ENCODE measurements around the gene MYRF.

MYRF gene

GRCh38 chr11:61752117-61752924, at the start of gene MYRF:
Gene MYRF, plus strand, starts transcription at chr11:61752636. Its CDS starts 109 bp downstream, at chr11:61752745.
- peak; percentile 69 to 80 for DNase-seq
- TF ChIP-seq GATA1 (IDR thresholded peaks at IDR 0.05; ENCODE audit: low read depth, low read length) (no peak), POLR2A (IDR thresholded peaks at IDR 0.05; ENCODE audit: low read length) (no peak)

GRCh38 chr11:61702701-61703312, 49.6 kb upstream of the MYRF start:
- no peak for DNase-seq
- TF ChIP-seq POLR2A (IDR thresholded peaks at IDR 0.05; ENCODE audit: low read length), result no peak
- TF ChIP-seq GATA1 (IDR thresholded peaks at IDR 0.05; ENCODE audit: low read depth, low read length), result no peak

- DNase-seq, result no peak
- TF ChIP-seq POLR2A (IDR thresholded peaks at IDR 0.05; ENCODE audit: low read length), result no peak
- no peak for TF ChIP-seq GATA1 (IDR thresholded peaks at IDR 0.05; ENCODE audit: low read depth, low read length)
Measured at GRCh38 chr11:61704838-61705237, 47.6 kb upstream of the MYRF start.

GRCh38 chr11:61706452-61707400, 45.7 kb upstream of the MYRF start:
- DNase-seq, result no peak
- TF ChIP-seq GATA1 (IDR thresholded peaks at IDR 0.05; ENCODE audit: low read depth, low read length), result no peak
- TF ChIP-seq POLR2A (IDR thresholded peaks at IDR 0.05; ENCODE audit: low read length), result no peak

- no peak for DNase-seq
- no peak for TF ChIP-seq GATA1 (IDR thresholded peaks at IDR 0.05; ENCODE audit: low read depth, low read length)
- no peak for TF ChIP-seq POLR2A (IDR thresholded peaks at IDR 0.05; ENCODE audit: low read length)
Measured at GRCh38 chr11:61707574-61707973, 44.9 kb upstream of the MYRF start.

- DNase-seq, result no peak
- TF ChIP-seq GATA1 (IDR thresholded peaks at IDR 0.05; ENCODE audit: low read depth, low read length) (no peak), POLR2A (IDR thresholded peaks at IDR 0.05; ENCODE audit: low read length) (no peak)
Measured at GRCh38 chr11:61709110-61709509, 43.3 kb upstream of the MYRF start.

- no peak for DNase-seq
- TF ChIP-seq POLR2A (IDR thresholded peaks at IDR 0.05; ENCODE audit: low read length), result no peak
- no peak for TF ChIP-seq GATA1 (IDR thresholded peaks at IDR 0.05; ENCODE audit: low read depth, low read length)
Measured at GRCh38 chr11:61709572-61709971, 42.9 kb upstream of the MYRF start.

- TF ChIP-seq GATA1 (IDR thresholded peaks at IDR 0.05; ENCODE audit: low read depth, low read length) (no peak), POLR2A (IDR thresholded peaks at IDR 0.05; ENCODE audit: low read length) (no peak)
- no peak for DNase-seq
Measured at GRCh38 chr11:61710019-61710418, 42.4 kb upstream of the MYRF start.

- TF ChIP-seq GATA1 (IDR thresholded peaks at IDR 0.05; ENCODE audit: low read depth, low read length), result no peak
- TF ChIP-seq POLR2A (IDR thresholded peaks at IDR 0.05; ENCODE audit: low read length), result no peak
- DNase-seq, result no peak
Measured at GRCh38 chr11:61711037-61711436, 41.4 kb upstream of the MYRF start.

- TF ChIP-seq GATA1 (IDR thresholded peaks at IDR 0.05; ENCODE audit: low read depth, low read length) (no peak), POLR2A (IDR thresholded peaks at IDR 0.05; ENCODE audit: low read length) (no peak)
- no peak for DNase-seq
Measured at GRCh38 chr11:61711498-61711897, 40.9 kb upstream of the MYRF start.

- TF ChIP-seq POLR2A (IDR thresholded peaks at IDR 0.05; ENCODE audit: low read length) (no peak), GATA1 (IDR thresholded peaks at IDR 0.05; ENCODE audit: low read depth, low read length) (no peak)
- no peak for DNase-seq
Measured at GRCh38 chr11:61712314-61712713, 40.1 kb upstream of the MYRF start.

GRCh38 chr11:61712846-61713245, 39.6 kb upstream of the MYRF start:
- DNase-seq, result no peak
- TF ChIP-seq POLR2A (IDR thresholded peaks at IDR 0.05; ENCODE audit: low read length), result no peak

- TF ChIP-seq GATA1 (IDR thresholded peaks at IDR 0.05; ENCODE audit: low read depth, low read length) (no peak), POLR2A (IDR thresholded peaks at IDR 0.05; ENCODE audit: low read length) (no peak)
- DNase-seq, result no peak
Measured at GRCh38 chr11:61713464-61713863, 39.0 kb upstream of the MYRF start.

- TF ChIP-seq POLR2A (IDR thresholded peaks at IDR 0.05; ENCODE audit: low read length) (no peak), GATA1 (IDR thresholded peaks at IDR 0.05; ENCODE audit: low read depth, low read length) (no peak)
- no peak for DNase-seq
Measured at GRCh38 chr11:61713906-61714305, 38.5 kb upstream of the MYRF start.

All from erythroblast (primary cell).